Measurements from ENCODE around the gene USP48. TPM values are rescaled to one million over a fixed set of nuclear protein-coding genes. Genes with fewer than 3 reads are reported as not detected.

The USP48 gene
- total RNA-seq, 2 experiments from 2014 or later, result 72.1 to 72.4 TPM

- intact Hi-C loops (cut with micrococcal nuclease), result no loop called here
- no peak overlapping the region for H3K4me3 Mint-ChIP-seq
- H3K36me3 Mint-ChIP-seq (ENCODE audit: low read depth), result no peaks in the 10 kb centered on the region
- ATAC-seq, result no peak
- H3K9me3 Mint-ChIP-seq, result no peaks in the 10 kb centered on the region
- ChIA-PET POLR2A (no interaction called here), CTCF (no interaction called here)
- no peak for TF ChIP-seq CTCF (IDR thresholded peaks at IDR 0.05)
- DNase-seq, result no peak
- no peaks in the 10 kb centered on the region for H3K27me3 Mint-ChIP-seq
- H3K27ac Mint-ChIP-seq, result no peak overlapping the region
- H3K4me1 Mint-ChIP-seq (ENCODE audit: low read depth), result peaks cover 2% of the 10 kb centered on the region
Measured at GRCh38 chr1:21820597-21821232, 37.8 kb upstream of the USP48 start.

- intact Hi-C loops (cut with micrococcal nuclease), result no loop called here
- Mint-ChIP-seq H3K27me3 (peaks cover 4% of the 10 kb centered on the region), H3K4me3 (no peak overlapping the region), H3K4me1 (ENCODE audit: low read depth) (peaks cover 6% of the 10 kb centered on the region), H3K27ac (no peak overlapping the region), H3K36me3 (ENCODE audit: low read depth) (no peaks in the 10 kb centered on the region), H3K9me3 (no peaks in the 10 kb centered on the region)
- ChIA-PET POLR2A (no interaction called here), CTCF (no interaction called here)
- peak; percentile 55 for ATAC-seq
- no peak for TF ChIP-seq CTCF (IDR thresholded peaks at IDR 0.05)
- peak; percentile 57 for DNase-seq
Measured at GRCh38 chr1:21818656-21819055, 35.7 kb upstream of the USP48 start.

GRCh38 chr1:21816602-21817302 lies 33.8 kb upstream of the USP48 start:
- H3K27me3 Mint-ChIP-seq, result peaks cover 11% of the 10 kb centered on the region
- H3K9me3 Mint-ChIP-seq, result no peaks in the 10 kb centered on the region
- DNase-seq (no peak), ATAC-seq (no peak)
- no peak for TF ChIP-seq CTCF (IDR thresholded peaks at IDR 0.05)
- ChIA-PET POLR2A (no interaction called here), CTCF (no interaction called here)
- no peak overlapping the region for H3K27ac Mint-ChIP-seq
- peaks cover 6% of the 10 kb centered on the region for H3K4me1 Mint-ChIP-seq (ENCODE audit: low read depth)
- no peak overlapping the region for H3K4me3 Mint-ChIP-seq
- H3K36me3 Mint-ChIP-seq (ENCODE audit: low read depth), result no peaks in the 10 kb centered on the region
- intact Hi-C loops (cut with micrococcal nuclease), result no loop called here

- H3K4me1 Mint-ChIP-seq (ENCODE audit: low read depth), result peaks cover 6% of the 10 kb centered on the region
- H3K27ac Mint-ChIP-seq, result no peak overlapping the region
- DNase-seq, result no peak
- CTCF ChIA-PET, result no interaction called here
- POLR2A ChIA-PET, result no interaction called here
- H3K9me3 Mint-ChIP-seq, result no peaks in the 10 kb centered on the region
- TF ChIP-seq CTCF (IDR thresholded peaks at IDR 0.05), result no peak
- no peak overlapping the region for H3K4me3 Mint-ChIP-seq
- H3K27me3 Mint-ChIP-seq, result peaks cover 13% of the 10 kb centered on the region
- H3K36me3 Mint-ChIP-seq (ENCODE audit: low read depth), result no peaks in the 10 kb centered on the region
- ATAC-seq, result no peak
- intact Hi-C loops (cut with micrococcal nuclease), result no loop called here
Measured at GRCh38 chr1:21815724-21816321, 32.9 kb upstream of the USP48 start.

GRCh38 chr1:21814981-21815582 lies 32.1 kb upstream of the USP48 start:
- ChIA-PET CTCF (no interaction called here), POLR2A (no interaction called here)
- peaks cover 15% of the 10 kb centered on the region for H3K27me3 Mint-ChIP-seq
- H3K9me3 Mint-ChIP-seq, result no peaks in the 10 kb centered on the region
- no peak for TF ChIP-seq CTCF (IDR thresholded peaks at IDR 0.05)
- H3K27ac Mint-ChIP-seq, result no peak overlapping the region
- peaks cover 6% of the 10 kb centered on the region for H3K4me1 Mint-ChIP-seq (ENCODE audit: low read depth)
- intact Hi-C loops (cut with micrococcal nuclease), result no loop called here
- no peak for DNase-seq
- no peaks in the 10 kb centered on the region for H3K36me3 Mint-ChIP-seq (ENCODE audit: low read depth)
- ATAC-seq, result no peak
- peak overlapping the region; percentile 19 for H3K4me3 Mint-ChIP-seq
